H1 (cell line): ENCODE results near the gene CDK5R1. TPM values are rescaled to one million over a fixed set of nuclear protein-coding genes. Genes with fewer than 3 reads are reported as not detected.

ENCODE experiments used
- BCL11A ChIP-seq, 2 experiments: IDR thresholded peaks; one replicate each; pipeline ENCODE4 v1.6.1; 2011; ENCODE audit warnings: low read depth in 2 of 2, low read length in 2 of 2, mild to moderate bottlenecking in 2 of 2
- NRF1 ChIP-seq: IDR thresholded peaks from 2 replicates; pipeline ENCODE4 v1.6.1; 2011; ENCODE audit warnings: mild to moderate bottlenecking, low read depth, low read length, improper control_type of control experiment
- RNF2 ChIP-seq: fragments of 200-900, 300-1000 bp; sonication (generic); IDR thresholded peaks from 2 replicates; pipeline ENCODE4 v1.7.1; 2016; ENCODE audit warnings: borderline replicate concordance, low read depth, mild to moderate bottlenecking, antibody characterized with exemption, low read length; ENCODE audit not compliant: poor library complexity, severe bottlenecking; ENCODE audit errors: missing control alignments
- SIN3A ChIP-seq, 2 experiments: IDR thresholded peaks in 1 of 2; conservative IDR thresholded peaks in 1 of 2; 2 replicates each; pipeline ENCODE4 v1.6.1; 2011 to 2012; ENCODE audit warnings: low read length in 2 of 2, improper control_type of control experiment in 1 of 2, low read depth in 1 of 2, mild to moderate bottlenecking in 1 of 2
- SP2 ChIP-seq: IDR thresholded peaks from 2 replicates; pipeline ENCODE4 v1.6.1; 2012; ENCODE audit warnings: mild to moderate bottlenecking, low read length, inconsistent platforms
- TAF1 ChIP-seq: IDR thresholded peaks from 2 replicates; pipeline ENCODE4 v1.6.1; 2011; ENCODE audit warnings: mild to moderate bottlenecking, low read depth, low read length
- TEAD4 ChIP-seq: IDR thresholded peaks from 2 replicates; pipeline ENCODE4 v1.6.1; 2012; ENCODE audit warnings: low read depth, low read length, inconsistent platforms, mixed read lengths
- polyA plus RNA-seq, 7 experiments: library from polyadenylated mRNA; depleted of rRNA in 3 of 7; stranded (reverse) in 5 of 7; unstranded in 2 of 7; fragments of >200 nt in 5 of 7; fragments of 200-250 nt in 2 of 7; gene quantifications; 1 replicate in 5 of 7; 2 replicates in 1 of 7; 4 replicates in 1 of 7; pipeline versions ENCODE4 v1.2.1 to v1.2.3, GENCODE V29; 2011 to 2013; ENCODE audit warnings: missing spikeins in 2 of 7, mixed read lengths in 2 of 7
- total RNA-seq: library from RNA; stranded (reverse); fragmentation: NEBNext Ultra II Directional; extraction: Animal tissue kit (Norgen Biotek cat#: 25700); gene quantifications from 2 replicates; pipeline ENCODE4 v1.2.1, GENCODE V29; 2021

Gene CDK5R1
- total and polyA plus RNA-seq, 2 of the 8 experiments (the other 6 are each of a cell fraction or from before 2014, with no cell fraction given): 2.7 to 9.9 TPM

DNA sequence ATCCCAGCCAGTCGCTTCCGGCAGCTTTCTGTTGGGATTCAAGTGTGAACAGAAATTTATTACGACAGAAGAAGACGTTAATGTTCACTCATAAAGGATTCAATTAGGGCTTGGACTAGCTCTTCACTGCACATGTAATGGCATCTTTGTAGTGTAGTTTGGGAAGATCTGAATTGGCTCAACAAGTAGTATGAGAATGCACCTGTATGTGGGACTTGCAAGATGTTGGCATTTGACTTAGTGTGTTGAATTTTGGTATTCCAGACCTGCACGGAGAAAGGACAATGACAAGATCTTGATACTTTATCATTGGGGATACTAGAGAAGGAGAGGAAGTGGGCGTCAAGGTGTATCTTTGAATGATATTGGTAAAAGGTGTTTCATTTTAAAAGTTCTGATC, 41.3 kb upstream of the CDK5R1 start (continued):
- no peak for TF ChIP-seq TEAD4
- no peak for TF ChIP-seq TAF1
- no peak for TF ChIP-seq BCL11A (IDR thresholded peaks at IDR 0.05; ENCODE audit: low read depth in 2 of 2, low read length in 2 of 2)
- TF ChIP-seq SP2: no peak
- TF ChIP-seq NRF1: no peak
- no peak for TF ChIP-seq RNF2
- no peak for TF ChIP-seq SIN3A (conservative IDR thresholded peaks at IDR 0.05 in 1 of 2, IDR thresholded peaks at IDR 0.05 in 1 of 2; ENCODE audit: low read depth in 1 of 2, low read length in 2 of 2)
